Duodenal mucosa (tissue), 2 donors: ENCODE data around the gene ELMOD3.
"Not testable (repeated sequence)": the region's sequence is repeated elsewhere in the genome, so short reads cannot be mapped to it uniquely, and the experiment has no call there.

Source experiments
- H3K27ac ChIP-seq: one replicate; pipeline ENCODE4 v1.7.0; 2013; ENCODE audit warnings: low read depth, low read length
- H3K27me3 ChIP-seq, 2 donors: one replicate each; pipeline ENCODE4 v1.7.0; 2013; ENCODE audit warnings: low read length in 2 of 2, control low read depth in 1 of 2; ENCODE audit not compliant: insufficient read depth in 2 of 2, control insufficient read depth in 1 of 2
- H3K36me3 ChIP-seq, 2 donors: one replicate each; pipeline ENCODE4 v1.7.0; 2013; ENCODE audit warnings: low read length in 2 of 2, control low read depth in 1 of 2; ENCODE audit not compliant: insufficient read depth in 2 of 2, control insufficient read depth in 1 of 2
- H3K4me1 ChIP-seq, 2 donors: one replicate each; pipeline ENCODE4 v1.7.0; 2013; ENCODE audit warnings: low read length in 2 of 2, control low read depth in 1 of 2; ENCODE audit not compliant: insufficient read depth in 2 of 2, control insufficient read depth in 1 of 2
- H3K4me3 ChIP-seq, 2 donors: one replicate each; pipeline ENCODE4 v1.7.0; 2013; ENCODE audit warnings: low read length in 2 of 2, low read depth in 1 of 2
- H3K9ac ChIP-seq, 2 donors: one replicate each; pipeline ENCODE4 v1.7.0; 2013; ENCODE audit warnings: low read length in 2 of 2, low read depth in 1 of 2
- H3K9me3 ChIP-seq, 2 donors: one replicate each; pipeline ENCODE4 v1.7.0; 2013; ENCODE audit warnings: low read length in 2 of 2, control low read depth in 1 of 2; ENCODE audit not compliant: control insufficient read depth in 1 of 2

The ELMOD3 gene

DNA sequence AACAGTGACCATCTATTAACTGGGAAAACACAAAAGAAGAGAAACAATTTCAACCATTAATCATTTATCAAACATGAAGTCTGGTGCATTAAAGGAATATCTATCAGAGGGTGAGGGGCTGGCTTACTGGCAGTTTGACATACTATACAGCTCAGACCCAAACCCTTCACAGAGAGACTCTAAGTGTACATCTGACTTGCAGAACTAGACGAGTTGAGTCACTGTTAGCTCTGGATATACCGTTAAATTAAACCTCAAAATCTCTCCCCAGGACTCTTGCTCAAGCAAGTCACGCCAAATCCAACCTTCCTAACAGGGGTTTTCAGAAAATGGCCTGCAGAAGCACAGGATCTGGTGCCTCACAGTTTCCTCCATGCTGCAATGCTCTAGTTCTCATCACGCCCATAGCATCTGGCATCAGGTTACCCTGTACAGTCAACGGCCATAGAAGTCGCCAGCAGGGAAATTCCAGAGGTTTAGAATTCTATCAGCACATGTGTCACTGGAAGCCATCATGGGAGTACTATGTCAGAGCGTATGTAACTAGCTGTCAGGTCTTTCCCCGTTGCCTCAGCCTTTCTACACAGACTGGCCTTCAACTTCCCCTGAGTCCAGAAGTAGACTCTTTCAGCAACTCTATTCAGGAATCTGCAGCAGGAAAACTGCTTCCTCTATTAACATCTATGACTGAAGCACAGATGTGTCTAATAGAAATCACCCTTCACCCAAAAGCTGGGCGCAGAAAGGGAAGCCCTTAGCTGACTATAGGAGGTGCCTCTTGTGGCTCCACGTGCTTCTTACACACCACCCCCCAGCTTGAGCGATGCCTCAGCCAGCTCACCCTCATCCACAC is 36.1 kb upstream of the ELMOD3 start:
- Histone ChIP-seq H3K36me3 (peaks cover 48 to 83% of the 10 kb centered on the region in 2 donors), H3K4me3 (no peak overlapping the region), H3K9me3 (no peaks in the 10 kb centered on the region), H3K4me1 (peaks cover 9% of the 10 kb centered on the region in 2 donors), H3K27ac (no peak overlapping the region), H3K27me3 (no peaks in the 10 kb centered on the region), H3K9ac (no peak overlapping the region)

- Histone ChIP-seq H3K9ac (no peak overlapping the region), H3K27me3 (no peaks in the 10 kb centered on the region), H3K4me1 (peaks cover 18 to 22% of the 10 kb centered on the region in 2 donors), H3K9me3 (no peaks in the 10 kb centered on the region), H3K36me3 (peaks cover 49 to 87% of the 10 kb centered on the region in 2 donors), H3K27ac (no peak overlapping the region), H3K4me3 (no peak overlapping the region)
Observed at GRCh38 chr2:85319796-85320195, 34.8 kb upstream of the ELMOD3 start.

DNA sequence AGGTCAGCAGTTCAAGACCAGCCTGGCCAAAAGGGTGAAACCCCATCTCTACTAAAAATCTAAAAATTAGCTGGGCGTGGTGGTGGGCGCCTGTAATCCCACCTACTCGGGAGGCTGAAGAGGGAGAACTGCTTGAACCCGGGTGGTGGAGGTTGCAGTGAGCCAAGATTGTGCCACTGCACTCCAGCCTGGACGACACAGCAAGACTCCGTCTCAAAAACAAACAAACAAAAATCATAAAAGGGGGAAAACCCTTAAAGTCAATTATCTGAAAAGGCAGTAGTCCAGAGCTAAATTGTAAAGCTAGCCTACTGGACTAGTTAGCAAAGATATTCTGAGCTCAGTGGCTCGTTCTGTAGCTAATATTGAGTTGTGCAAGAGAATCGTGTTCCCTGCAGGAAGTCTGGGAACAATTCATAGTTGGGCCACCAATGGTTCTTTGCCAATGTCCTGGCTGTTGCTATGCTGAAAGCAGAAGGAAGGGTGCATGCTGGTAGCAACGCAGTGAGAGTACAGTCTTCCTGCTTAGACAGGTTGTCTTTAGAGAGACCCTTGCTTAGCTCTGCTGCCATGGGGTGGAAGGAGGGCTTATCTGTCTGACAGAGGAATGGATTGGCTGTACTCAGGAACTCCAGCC is 31.1 kb upstream of the ELMOD3 start:
- Histone ChIP-seq H3K4me1 (peaks cover 31 to 47% of the 10 kb centered on the region in 2 donors), H3K9ac (no peak overlapping the region), H3K27ac (no peak overlapping the region), H3K4me3 (peak overlapping the region; percentile 40 to 45), H3K36me3 (peaks cover 37 to 60% of the 10 kb centered on the region in 2 donors), H3K9me3 (no peaks in the 10 kb centered on the region), H3K27me3 (no peaks in the 10 kb centered on the region)

DNA sequence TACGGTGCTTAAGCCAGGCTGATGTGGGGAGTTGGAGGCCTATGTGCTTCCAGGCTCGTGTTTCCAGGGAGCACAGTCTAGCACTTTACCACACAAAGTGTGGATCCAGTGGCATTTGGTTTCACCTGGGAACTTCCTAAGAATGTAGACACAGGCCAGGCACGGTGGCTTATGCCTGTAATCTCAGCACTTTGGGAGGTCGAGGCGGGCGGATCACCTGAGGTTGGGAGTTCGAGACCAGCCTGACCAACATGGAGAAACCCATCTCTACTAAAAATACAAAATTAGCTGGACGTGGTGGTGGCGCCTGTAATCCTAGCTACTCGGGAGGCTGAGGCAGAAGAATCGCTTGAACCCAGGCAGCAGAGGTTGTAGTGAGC is 30.6 kb upstream of the ELMOD3 start:
- H3K27ac ChIP-seq, H3K27me3 ChIP-seq, H3K9me3 ChIP-seq, H3K9ac ChIP-seq: not testable (repeated sequence)
- H3K4me3 ChIP-seq = peak overlapping the region; percentile 40 to 45
- H3K4me1 ChIP-seq = peaks cover 31 to 47% of the 10 kb centered on the region in 2 donors
- peaks cover 37 to 54% of the 10 kb centered on the region in 2 donors for H3K36me3 ChIP-seq

- no peaks in the 10 kb centered on the region for H3K9me3 ChIP-seq
- H3K4me1 ChIP-seq = peaks cover 31 to 44% of the 10 kb centered on the region in 2 donors
- peak overlapping the region; percentile 79 to 80 for H3K9ac ChIP-seq
- H3K27me3 ChIP-seq = no peaks in the 10 kb centered on the region
- peak overlapping the region; percentile 98 for H3K27ac ChIP-seq
- H3K4me3 ChIP-seq = peak overlapping the region; percentile 86
- peaks cover 32 to 48% of the 10 kb centered on the region in 2 donors for H3K36me3 ChIP-seq
Observed at GRCh38 chr2:85324639-85325465, 29.7 kb upstream of the ELMOD3 start.

- Histone ChIP-seq H3K36me3 (peaks cover 26 to 42% of the 10 kb centered on the region in 2 donors), H3K27me3 (no peaks in the 10 kb centered on the region), H3K9me3 (no peaks in the 10 kb centered on the region), H3K4me3 (peak overlapping the region; percentile 86), H3K9ac (peak overlapping the region; percentile 79 to 80), H3K4me1 (peaks cover 31 to 41% of the 10 kb centered on the region in 2 donors), H3K27ac (peak overlapping the region; percentile 98)
Observed at GRCh38 chr2:85325466-85325811, 29.1 kb upstream of the ELMOD3 start.

- Histone ChIP-seq H3K27ac (peak overlapping the region; percentile 98), H3K36me3 (peaks cover 16 to 31% of the 10 kb centered on the region in 2 donors), H3K9me3 (no peaks in the 10 kb centered on the region), H3K9ac (peak overlapping the region; percentile 79 to 80), H3K27me3 (no peaks in the 10 kb centered on the region), H3K4me3 (peak overlapping the region; percentile 86), H3K4me1 (peaks cover 31 to 41% of the 10 kb centered on the region in 2 donors)
Observed at GRCh38 chr2:85326406-85327159, 28.0 kb upstream of the ELMOD3 start.

GRCh38 chr2:85327160-85327821 is 27.3 kb upstream of the ELMOD3 start:
- Histone ChIP-seq H3K27ac (peak overlapping the region; percentile 98), H3K36me3 (peaks cover 10 to 24% of the 10 kb centered on the region in 2 donors), H3K27me3 (no peaks in the 10 kb centered on the region), H3K9ac (peak overlapping the region; percentile 79 to 80), H3K4me3 (peak overlapping the region; percentile 86), H3K9me3 (no peaks in the 10 kb centered on the region), H3K4me1 (peaks cover 27 to 41% of the 10 kb centered on the region in 2 donors)
